H9 (cell line): ENCODE results near the gene NACC2. TPM values are rescaled to one million over a fixed set of nuclear protein-coding genes. Genes with fewer than 3 reads are reported as not detected.

Experiments used
- DNase-seq: peaks from one replicate; pipeline ENCODE4 v3.0.0-alpha.2; 2017
- H2AFZ ChIP-seq: one replicate; pipeline ENCODE4 v1.6.1; 2013; ENCODE audit warnings: mild to moderate bottlenecking, low read length, control low read depth, moderate library complexity
- H2AK5ac ChIP-seq: 2 replicates; pipeline ENCODE4 v1.6.1; 2013; ENCODE audit warnings: low read length, control low read depth, mixed read lengths; ENCODE audit not compliant: insufficient read length
- H2BK120ac ChIP-seq: one replicate; pipeline ENCODE4 v1.6.1; 2013; ENCODE audit warnings: low read depth, mild to moderate bottlenecking, low read length, control low read depth, inconsistent platforms; ENCODE audit not compliant: poor library complexity, severe bottlenecking
- H2BK12ac ChIP-seq: 2 replicates; pipeline ENCODE4 v1.6.1; 2013; ENCODE audit warnings: low read length, control low read depth, mixed read lengths, low read depth; ENCODE audit not compliant: insufficient read length
- H2BK15ac ChIP-seq: 2 replicates; pipeline ENCODE4 v1.6.1; 2013; ENCODE audit warnings: low read depth, low read length, control low read depth
- H2BK20ac ChIP-seq: one replicate; pipeline ENCODE4 v1.6.1; 2013; ENCODE audit warnings: low read depth, mild to moderate bottlenecking, low read length, control low read depth, inconsistent platforms; ENCODE audit not compliant: poor library complexity, severe bottlenecking
- H2BK5ac ChIP-seq: 2 replicates; pipeline ENCODE4 v1.6.1; 2013; ENCODE audit warnings: low read length, control low read depth, mixed read lengths; ENCODE audit not compliant: insufficient read length
- H3K14ac ChIP-seq: 2 replicates; pipeline ENCODE4 v1.6.1; 2013; ENCODE audit warnings: low read length, control low read depth; ENCODE audit not compliant: insufficient read depth
- H3K18ac ChIP-seq: 2 replicates; pipeline ENCODE4 v1.6.1; 2013; ENCODE audit warnings: low read depth, mild to moderate bottlenecking, mixed read lengths, low read length, control low read depth; ENCODE audit not compliant: insufficient read length
- H3K23ac ChIP-seq: 2 replicates; pipeline ENCODE4 v1.6.1; 2013; ENCODE audit warnings: low read length, control low read depth, mixed read lengths, low read depth; ENCODE audit not compliant: insufficient read length
- H3K23me2 ChIP-seq: 2 replicates; pipeline ENCODE4 v1.6.1; 2013; ENCODE audit warnings: low read depth, mild to moderate bottlenecking, mixed read lengths, low read length, control low read depth; ENCODE audit not compliant: insufficient read length, poor library complexity, severe bottlenecking
- H3K27ac ChIP-seq: 2 replicates; pipeline ENCODE4 v1.5.1; 2013; ENCODE audit warnings: low read length, control low read depth, mixed read lengths, low read depth; ENCODE audit not compliant: insufficient read length
- H3K27me3 ChIP-seq: 2 replicates; pipeline ENCODE4 v1.6.1; 2013; ENCODE audit warnings: low read length, control low read depth, inconsistent platforms; ENCODE audit not compliant: insufficient read depth
- H3K4ac ChIP-seq: 2 replicates; pipeline ENCODE4 v1.6.1; 2013; ENCODE audit warnings: low read depth, mild to moderate bottlenecking, control low read depth, inconsistent platforms, low read length, moderate library complexity
- H3K4me1 ChIP-seq: 2 replicates; pipeline ENCODE4 v1.6.1; 2013; ENCODE audit warnings: low read length, control low read depth, inconsistent platforms; ENCODE audit not compliant: insufficient read depth
- H3K4me2 ChIP-seq: 2 replicates; pipeline ENCODE4 v1.6.1; 2013; ENCODE audit warnings: low read length, control low read depth, mixed read lengths; ENCODE audit not compliant: insufficient read length, insufficient read depth
- H3K56ac ChIP-seq: 2 replicates; pipeline ENCODE4 v1.6.1; 2013; ENCODE audit warnings: low read depth, mild to moderate bottlenecking, mixed read lengths, low read length, control low read depth; ENCODE audit not compliant: insufficient read length
- H3K79me1 ChIP-seq: 2 replicates; pipeline ENCODE4 v1.6.1; 2013; ENCODE audit warnings: low read depth, mild to moderate bottlenecking, moderate library complexity, low read length, control low read depth, inconsistent platforms; ENCODE audit not compliant: insufficient read depth, poor library complexity, severe bottlenecking
- H3K79me2 ChIP-seq: 2 replicates; pipeline ENCODE4 v1.6.1; 2013; ENCODE audit warnings: low read length, control low read depth, inconsistent platforms; ENCODE audit not compliant: insufficient read depth
- H3K9ac ChIP-seq: 2 replicates; pipeline ENCODE4 v1.6.1; 2013; ENCODE audit warnings: low read length, control low read depth, mixed read lengths; ENCODE audit not compliant: insufficient read length; ENCODE audit errors: extremely low read depth
- H3K9me3 ChIP-seq: one replicate; pipeline ENCODE4 v1.6.1; 2013; ENCODE audit warnings: low read depth, low read length, inconsistent platforms; ENCODE audit not compliant: control insufficient read depth
- H3T11ph ChIP-seq: one replicate; pipeline ENCODE4 v1.6.1; 2013; ENCODE audit warnings: mild to moderate bottlenecking, low read length, control low read depth, inconsistent platforms
- H4K20me1 ChIP-seq: one replicate; pipeline ENCODE4 v1.6.1; 2013; ENCODE audit not compliant: control insufficient read depth, insufficient read length, insufficient read depth
- H4K5ac ChIP-seq: 2 replicates; pipeline ENCODE4 v1.6.1; 2013; ENCODE audit warnings: low read depth, mild to moderate bottlenecking, mixed read lengths, low read length, control low read depth; ENCODE audit not compliant: insufficient read length
- H4K8ac ChIP-seq: replicated peaks from 2 replicates; pipeline ENCODE4 v1.6.1; 2013; ENCODE audit warnings: low read length, control low read depth, mixed read lengths, low read depth; ENCODE audit not compliant: insufficient read length
- H4K91ac ChIP-seq: 2 replicates; pipeline ENCODE4 v1.6.1; 2013; ENCODE audit warnings: low read depth, mild to moderate bottlenecking, moderate library complexity, mixed read lengths, low read length, control low read depth; ENCODE audit not compliant: insufficient read length
- H3K27ac Mint-ChIP-seq, 3 experiments: 2 replicates in 2 of 3; 3 replicates in 1 of 3; pipeline ENCODE4 v1.8.0; 2020 to 2021; ENCODE audit warnings: mixed read lengths in 3 of 3, mild to moderate bottlenecking in 1 of 3, moderate library complexity in 1 of 3
- H3K27me3 Mint-ChIP-seq: 2 replicates; pipeline ENCODE4 v1.8.0; 2021; ENCODE audit warnings: low read depth, mild to moderate bottlenecking, moderate library complexity, mixed read lengths
- H3K36me3 Mint-ChIP-seq, 3 experiments: 2 replicates in 2 of 3; 3 replicates in 1 of 3; pipeline ENCODE4 v1.8.0; 2020 to 2021; ENCODE audit warnings: low read depth in 3 of 3, mixed read lengths in 3 of 3; ENCODE audit not compliant: insufficient read depth in 1 of 3
- H3K4me1 Mint-ChIP-seq, 2 experiments: 2 replicates each; pipeline ENCODE4 v1.8.0; 2020; ENCODE audit warnings: mixed read lengths in 2 of 2
- H3K4me3 Mint-ChIP-seq, 2 experiments: 2 replicates in 1 of 2; 3 replicates in 1 of 2; pipeline ENCODE4 v1.8.0; 2020 to 2021; ENCODE audit warnings: mild to moderate bottlenecking in 2 of 2, mixed read lengths in 2 of 2, moderate library complexity in 1 of 2
- H3K9me3 Mint-ChIP-seq, 2 experiments: 2 replicates in 1 of 2; 3 replicates in 1 of 2; pipeline ENCODE4 v1.8.0; 2020; ENCODE audit warnings: mild to moderate bottlenecking in 2 of 2, mixed read lengths in 2 of 2, moderate library complexity in 1 of 2
- CTCF ChIP-seq: fragments of 200-600 bp; sonication (generic); conservative IDR thresholded peaks from 3 replicates; pipeline ENCODE4 v1.8.0; 2021; ENCODE audit warnings: antibody characterized with exemption, mild to moderate bottlenecking
- WGBS: extraction: QIAGEN DNeasy Blood & Tissue Kit; methylation state at CpG from one replicate; pipeline ENCODE4 v1.1.7; 2013; ENCODE audit warnings: missing lambda C conversion rate, low lambda C conversion rate, mixed read lengths; ENCODE audit not compliant: insufficient read length; ENCODE audit errors: extremely low coverage; 5-methylcytosine and 5-hydroxymethylcytosine counted together
- total RNA-seq: library from RNA; stranded (reverse); gene quantifications from 2 replicates; pipeline ENCODE4 v1.2.1, GENCODE V29; 2021

NACC2 gene
- total RNA-seq, 1 experiment from 2014 or later: 11.5 TPM

- no CpG with 5 or more reads among the region's 23 CpGs for WGBS
- H3K36me3 Mint-ChIP-seq: peaks cover 1 to 18% (median 17%) of the 10 kb centered on the region in 3 experiments; a peak in 5 of 7 replicates
These were observed 22.3 kb upstream of the NACC2 start for GRCh38 chr9:136117291-136117915.

More at GRCh38 chr9:136117291-136117915, 22.3 kb upstream of the NACC2 start:
- no peak overlapping the region for H2BK120ac ChIP-seq
- H3T11ph ChIP-seq: no peak overlapping the region
- H3K27me3 ChIP-seq: no peaks in the 10 kb centered on the region
- H3K27me3 Mint-ChIP-seq: peaks cover 5% of the 10 kb centered on the region
- H2BK5ac ChIP-seq: no peak overlapping the region
- no peak overlapping the region for H2AFZ ChIP-seq
- peak overlapping the region; percentile 65 for H3K4me2 ChIP-seq
- no peaks in the 10 kb centered on the region for H4K20me1 ChIP-seq
- no peak for TF ChIP-seq CTCF
- peak overlapping the region in 1 of 3 experiments; percentile 34; a peak in 1 of 7 replicates for H3K27ac Mint-ChIP-seq
- no peak overlapping the region for H2AK5ac ChIP-seq
- H3K4me1 ChIP-seq: no peaks in the 10 kb centered on the region
- H3K18ac ChIP-seq: no peak overlapping the region
- no peaks in the 10 kb centered on the region for H3K23me2 ChIP-seq
- H3K79me1 ChIP-seq: no peaks in the 10 kb centered on the region
- no peak overlapping the region for H3K14ac ChIP-seq
- H3K4me3 Mint-ChIP-seq: peak overlapping the region; percentile 71 to 80
- no peaks in the 10 kb centered on the region for H3K9me3 Mint-ChIP-seq
- H3K56ac ChIP-seq: no peak overlapping the region
- H4K5ac ChIP-seq: no peak overlapping the region
- no peaks in the 10 kb centered on the region for H3K79me2 ChIP-seq
- H3K4ac ChIP-seq: no peak overlapping the region
- no peak overlapping the region for H4K91ac ChIP-seq
- no peak overlapping the region for H3K9ac ChIP-seq
- H2BK20ac ChIP-seq: no peak overlapping the region
- no peak overlapping the region for H4K8ac ChIP-seq
- no peaks in the 10 kb centered on the region for H3K9me3 ChIP-seq
- no peak overlapping the region for H3K27ac ChIP-seq
- no peak overlapping the region for H2BK15ac ChIP-seq
- H2BK12ac ChIP-seq: no peak overlapping the region
- peak; percentile 41 for DNase-seq
- peaks cover under 1 to 2% of the 10 kb centered on the region in 2 experiments; a peak in 1 of 4 replicates for H3K4me1 Mint-ChIP-seq
- H3K23ac ChIP-seq: no peak overlapping the region
